Lung (tissue), 12 donors: ENCODE data around the gene SLC19A1. TPM values are rescaled to one million over a fixed set of nuclear protein-coding genes. Genes with fewer than 3 reads are reported as not detected.

Source experiments
- ATAC-seq: fragments of 200-7000 bp; cut with Tn5 transposase; one replicate; pipeline ENCODE4 v1.9.1; 2020; ENCODE audit warnings: moderate number of reproducible peaks; ENCODE audit not compliant: insufficient read depth, low FRiP score
- DNase-seq, 3 donors: peaks; one replicate each; pipeline ENCODE4 v3.0.0-alpha.2; 2013 to 2017
- H3K27ac ChIP-seq, 2 donors: one replicate each; pipeline ENCODE4 v1.5.1; 2013; ENCODE audit warnings: mild to moderate bottlenecking in 2 of 2, moderate library complexity in 2 of 2, control low read depth in 1 of 2, inconsistent platforms in 1 of 2, low read depth in 1 of 2, low read length in 1 of 2
- H3K27me3 ChIP-seq, 3 donors: one replicate each; pipeline ENCODE4 v1.5.1; 2013; ENCODE audit warnings: low read length in 2 of 3; ENCODE audit not compliant: control insufficient read depth in 3 of 3, insufficient read depth in 3 of 3
- H3K36me3 ChIP-seq, 4 donors: one replicate each; pipeline ENCODE4 v1.5.1; 2013; ENCODE audit warnings: low read length in 4 of 4, mild to moderate bottlenecking in 1 of 4, moderate library complexity in 1 of 4; ENCODE audit not compliant: control insufficient read depth in 4 of 4, insufficient read depth in 4 of 4
- H3K4me1 ChIP-seq, 5 donors: one replicate each; pipeline ENCODE4 v1.5.1; 2013; ENCODE audit warnings: low read length in 5 of 5, mild to moderate bottlenecking in 2 of 5, moderate library complexity in 1 of 5; ENCODE audit not compliant: control insufficient read depth in 5 of 5, insufficient read depth in 5 of 5
- H3K4me3 ChIP-seq: one replicate; pipeline ENCODE4 v1.5.1; 2013; ENCODE audit warnings: mild to moderate bottlenecking, control low read depth, moderate library complexity
- H3K9ac ChIP-seq, 2 donors: one replicate each; pipeline ENCODE4 v1.5.1; 2013; ENCODE audit warnings: low read length in 2 of 2, control low read depth in 1 of 2; ENCODE audit not compliant: insufficient read depth in 1 of 2
- H3K9me3 ChIP-seq, 4 donors: one replicate each; pipeline ENCODE4 v1.5.1; 2013; ENCODE audit warnings: low read length in 3 of 4, mild to moderate bottlenecking in 1 of 4, moderate library complexity in 1 of 4; ENCODE audit not compliant: control insufficient read depth in 4 of 4, insufficient read depth in 3 of 4
- CTCF ChIP-seq: IDR thresholded peaks from 2 replicates; pipeline ENCODE4 v1.5.1; 2012; ENCODE audit warnings: mild to moderate bottlenecking; ENCODE audit errors: control extremely low read depth, extremely low read depth
- WGBS, 2 donors: extraction: QIAGEN DNeasy Blood & Tissue Kit; methylation state at CpG; one replicate each; pipeline ENCODE4 v1.1.7; 2013; 5-methylcytosine and 5-hydroxymethylcytosine counted together
- polyA plus RNA-seq, 2 donors: library from polyadenylated mRNA; stranded (reverse); fragments of 200-250 nt; gene quantifications; one replicate each; pipeline ENCODE4 v1.2.1, GENCODE V29; 2013
- total RNA-seq, 2 donors: library from RNA; depleted of rRNA in 1 of 2; stranded (reverse); fragments of >200 nt in 1 of 2; gene quantifications; one replicate each; pipeline ENCODE4 v1.2.1, GENCODE V29; 2014 to 2021
- donor health status: control.
- donor health status: control.
- donor health status: Bipolar disorder and iron deficiency.
- donor health status: healthy.
- donor health status: DM: yes; HTN: yes; CAD: no.

The SLC19A1 gene
- total and polyA plus RNA-seq, 4 donors, result 23.8 to 42.0 (median 26.2) TPM

GRCh38 chr21:45468971-45469272 is 73.3 kb downstream of the SLC19A1 start:
- ATAC-seq (no peak), DNase-seq (no peak)
- H3K9ac ChIP-seq, result no peak overlapping the region
- TF ChIP-seq CTCF, result no peak
- no peak overlapping the region for H3K4me3 ChIP-seq
- H3K36me3 ChIP-seq, result peaks cover 0 to 2% (median under 1%) of the 10 kb centered on the region in 4 donors
- H3K9me3 ChIP-seq, result no peaks in the 10 kb centered on the region
- peaks cover 0 to 30% (median 7%) of the 10 kb centered on the region in 5 donors for H3K4me1 ChIP-seq
- 93 to 95% methylated on average over 14 of the region's 14 CpGs for WGBS, 2 donors
- H3K27me3 ChIP-seq, result no peaks in the 10 kb centered on the region
- no peak overlapping the region for H3K27ac ChIP-seq

GRCh38 chr21:45468051-45468970 is 73.9 kb downstream of the SLC19A1 start:
- no peak for ATAC-seq
- Histone ChIP-seq H3K27me3 (no peaks in the 10 kb centered on the region), H3K9ac (no peak overlapping the region), H3K36me3 (peaks cover 0 to 2% (median under 1%) of the 10 kb centered on the region in 4 donors), H3K4me1 (peaks cover 0 to 30% (median 7%) of the 10 kb centered on the region in 5 donors), H3K4me3 (no peak overlapping the region), H3K9me3 (no peaks in the 10 kb centered on the region), H3K27ac (no peak overlapping the region)
- DNase-seq, result no peak
- 93 to 95% methylated on average over 44 to 45 of the region's 45 CpGs for whole genome bisulfite sequencing, 2 donors
- no peak for TF ChIP-seq CTCF

GRCh38 chr21:45467221-45467779 is 74.9 kb downstream of the SLC19A1 start:
- Histone ChIP-seq H3K9me3 (peaks cover 0 to 2% (median 0%) of the 10 kb centered on the region in 4 donors), H3K36me3 (peaks cover 0 to 2% (median under 1%) of the 10 kb centered on the region in 4 donors), H3K27me3 (no peaks in the 10 kb centered on the region), H3K27ac (no peak overlapping the region), H3K9ac (no peak overlapping the region), H3K4me1 (peaks cover 0 to 26% (median 7%) of the 10 kb centered on the region in 5 donors), H3K4me3 (no peak overlapping the region)
- 90 to 95% methylated on average over 25 of the region's 25 CpGs for WGBS, 2 donors
- ATAC-seq (no peak), DNase-seq (no peak)
- TF ChIP-seq CTCF, result no peak
